ENCODE measurements around the gene NXPE4.

NXPE4 gene

GRCh38 chr11:114586797-114587196 is 8.8 kb downstream of the NXPE4 start:
- Histone ChIP-seq H3K4me2 (ENCODE audit: low read length) (no peak overlapping the region), H3K9me2 (ENCODE audit: low read depth, low read length) (no peaks in the 10 kb centered on the region), H2AFZ (ENCODE audit: low read length) (no peak overlapping the region), H3K4me1 (ENCODE audit: insufficient read depth, low read length, severe bottlenecking) (no peaks in the 10 kb centered on the region), H4K20me1 (ENCODE audit: insufficient read depth, low read length) (no peaks in the 10 kb centered on the region), H3K9ac (ENCODE audit: low read length) (no peak overlapping the region), H3F3A (ENCODE audit: insufficient read depth, low read length) (no peaks in the 10 kb centered on the region), H3K79me2 (ENCODE audit: insufficient read depth, low read length) (no peaks in the 10 kb centered on the region), H3K36me3 (ENCODE audit: insufficient read depth, low read length) (no peaks in the 10 kb centered on the region), H3K27me3 (ENCODE audit: insufficient read depth, low read length) (no peaks in the 10 kb centered on the region), H3K4me3 (ENCODE audit: low read depth, low read length, poor library complexity, severe bottlenecking) (no peak overlapping the region), H3K27ac (ENCODE audit: low read depth, low read length, poor library complexity, severe bottlenecking) (no peak overlapping the region), H3K9me3 (ENCODE audit: low read length) (no peaks in the 10 kb centered on the region)
- TF ChIP-seq EZH2 (IDR thresholded peaks at IDR 0.05; ENCODE audit: borderline replicate concordance, low read length) (no peak), CTCF (IDR thresholded peaks at IDR 0.05; ENCODE audit: low read length) (no peak)

GRCh38 chr11:114571712-114572111 is 23.9 kb downstream of the NXPE4 start:
- Histone ChIP-seq H3K4me1 (ENCODE audit: insufficient read depth, low read length, severe bottlenecking) (no peaks in the 10 kb centered on the region), H2AFZ (ENCODE audit: low read length) (no peak overlapping the region), H3K27me3 (ENCODE audit: insufficient read depth, low read length) (no peaks in the 10 kb centered on the region), H4K20me1 (ENCODE audit: insufficient read depth, low read length) (no peaks in the 10 kb centered on the region), H3K9me2 (ENCODE audit: low read depth, low read length) (no peaks in the 10 kb centered on the region), H3K4me2 (ENCODE audit: low read length) (no peak overlapping the region), H3K36me3 (ENCODE audit: insufficient read depth, low read length) (no peaks in the 10 kb centered on the region), H3K27ac (ENCODE audit: low read depth, low read length, poor library complexity, severe bottlenecking) (no peak overlapping the region), H3K4me3 (ENCODE audit: low read depth, low read length, poor library complexity, severe bottlenecking) (no peak overlapping the region), H3K9ac (ENCODE audit: low read length) (no peak overlapping the region), H3K79me2 (ENCODE audit: insufficient read depth, low read length) (no peaks in the 10 kb centered on the region), H3F3A (ENCODE audit: insufficient read depth, low read length) (no peaks in the 10 kb centered on the region), H3K9me3 (ENCODE audit: low read length) (no peaks in the 10 kb centered on the region)
- TF ChIP-seq CTCF (IDR thresholded peaks at IDR 0.05; ENCODE audit: low read length) (peak; percentile 24; the same call in 1 of the 2 replicates), EZH2 (IDR thresholded peaks at IDR 0.05; ENCODE audit: borderline replicate concordance, low read length) (no peak)

DNA sequence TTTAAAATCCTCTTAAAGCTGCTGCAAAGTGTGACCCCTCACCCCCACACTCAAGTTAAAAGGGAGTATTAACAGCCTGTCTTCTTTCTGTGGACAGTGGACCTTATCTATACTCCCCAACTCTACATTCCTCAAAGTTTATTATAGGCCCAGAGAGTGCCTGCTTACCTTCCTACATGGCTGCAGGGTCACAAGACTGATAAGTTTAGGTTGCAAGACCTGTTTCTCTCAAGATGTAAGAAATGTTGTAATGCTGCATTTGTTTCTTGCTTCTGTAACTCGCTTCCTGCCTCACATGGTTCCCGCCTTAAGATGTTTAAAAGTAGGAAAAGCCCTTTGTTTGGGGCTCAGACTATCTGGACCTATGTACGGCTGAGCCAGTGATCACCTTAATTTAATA is 25.8 kb downstream of the NXPE4 start:
- Histone ChIP-seq H3F3A (ENCODE audit: insufficient read depth, low read length) (no peaks in the 10 kb centered on the region), H3K9me3 (ENCODE audit: low read length) (no peaks in the 10 kb centered on the region), H4K20me1 (ENCODE audit: insufficient read depth, low read length) (no peaks in the 10 kb centered on the region), H3K4me2 (ENCODE audit: low read length) (no peak overlapping the region), H3K27ac (ENCODE audit: low read depth, low read length, poor library complexity, severe bottlenecking) (no peak overlapping the region), H3K4me1 (ENCODE audit: insufficient read depth, low read length, severe bottlenecking) (no peaks in the 10 kb centered on the region), H3K36me3 (ENCODE audit: insufficient read depth, low read length) (no peaks in the 10 kb centered on the region), H3K4me3 (ENCODE audit: low read depth, low read length, poor library complexity, severe bottlenecking) (no peak overlapping the region), H3K9ac (ENCODE audit: low read length) (no peak overlapping the region), H3K27me3 (ENCODE audit: insufficient read depth, low read length) (no peaks in the 10 kb centered on the region), H3K9me2 (ENCODE audit: low read depth, low read length) (no peaks in the 10 kb centered on the region), H2AFZ (ENCODE audit: low read length) (no peak overlapping the region), H3K79me2 (ENCODE audit: insufficient read depth, low read length) (no peaks in the 10 kb centered on the region)
- TF ChIP-seq CTCF (IDR thresholded peaks at IDR 0.05; ENCODE audit: low read length) (no peak), EZH2 (IDR thresholded peaks at IDR 0.05; ENCODE audit: borderline replicate concordance, low read length) (no peak)

Measured in OCI-LY1 (cell line).